K562 (cell line): ENCODE measurements around the gene BIVM. TPM values are rescaled to one million over a fixed set of nuclear protein-coding genes. Genes with fewer than 3 reads are reported as not detected.
A peak's percentile ranks its signal among the peaks of the same experiment; 100 is the strongest.

Experiments
- ATAC-seq: fragments of 200-7000 bp; cut with Tn5 transposase; 3 replicates; pipeline ENCODE4 v1.9.1; 2020; ENCODE audit warnings: moderate library complexity
- BruUV-seq: library from RNA; stranded (reverse); fragments of 400-500 nt; replicated peaks from 2 replicates; lab custom pipeline; 2021; lab: Mats Ljungman, UMichigan
- CTCF ChIA-PET: fragments of 300-600 bp; formaldehyde crosslinking; extraction: SDS; loops from one replicate; lab custom pipeline; 2021; ENCODE audit warnings: low intra/inter-chr PET ratio; lab: Yijun Ruan, JAX
- POLR2A ChIA-PET: fragments of 300-600, 350-650 bp; sonication (Branson Sonifier 250); formaldehyde crosslinking; extraction: SDS; loops from one replicate; lab custom pipeline; 2021; ENCODE audit warnings: antibody characterized with exemption, inconsistent platforms; lab: Yijun Ruan, JAX
- DNase-seq, 4 experiments: peaks; one replicate each; pipeline versions ENCODE4 v3.0.0 to v3.0.0-alpha.2; 2011 to 2018; ENCODE audit warnings: low spot score in 3 of 4, mixed read lengths in 3 of 4; ENCODE audit errors: extremely low read depth in 1 of 4
- FAIRE-seq: peaks from 2 replicates; lab custom pipeline; 2011; peaks lifted over from hg19 to GRCh38; lab: Jason Lieb, UNC
- H2AFZ ChIP-seq: 2 replicates; pipeline ENCODE4 v1.6.0; 2011; ENCODE audit warnings: low read depth, low read length, control low read depth, inconsistent platforms
- H3K27ac ChIP-seq: fragments of 200-600 bp; 3 replicates; pipeline ENCODE4 v1.8.0; 2011; ENCODE audit warnings: low read depth, mild to moderate bottlenecking, control low read depth, inconsistent platforms, low read length, moderate library complexity, mixed read lengths; ENCODE audit errors: extremely low read depth
- H3K27me3 ChIP-seq, 2 experiments: fragments of 300-600 bp in 1 of 2; 2 replicates in 1 of 2; 3 replicates in 1 of 2; pipeline versions ENCODE4 v1.6.0 to v1.8.0; 2011; ENCODE audit warnings: inconsistent platforms in 2 of 2, low read length in 2 of 2, mild to moderate bottlenecking in 1 of 2, mixed read lengths in 1 of 2, moderate library complexity in 1 of 2; ENCODE audit not compliant: control insufficient read depth in 2 of 2, insufficient read depth in 2 of 2
- H3K36me3 ChIP-seq: fragments of 300-600 bp; 3 replicates; pipeline ENCODE4 v1.8.0; 2011; ENCODE audit warnings: mild to moderate bottlenecking, low read length, inconsistent platforms; ENCODE audit not compliant: control insufficient read depth, insufficient read depth
- H3K4me1 ChIP-seq, 2 experiments: fragments of 200-600 bp in 1 of 2; replicated peaks in 1 of 2; 2 replicates in 1 of 2; 3 replicates in 1 of 2; pipeline versions ENCODE4 v1.5.1 to v1.8.0; 2011; ENCODE audit warnings: inconsistent platforms in 2 of 2, low read length in 2 of 2, mild to moderate bottlenecking in 1 of 2, mixed read lengths in 1 of 2, moderate library complexity in 1 of 2; ENCODE audit not compliant: control insufficient read depth in 2 of 2, insufficient read depth in 2 of 2
- H3K4me2 ChIP-seq: 2 replicates; pipeline ENCODE4 v1.6.1; 2011; ENCODE audit warnings: low read length, control low read depth, inconsistent platforms, mixed read lengths; ENCODE audit not compliant: insufficient read depth
- H3K4me3 ChIP-seq: fragments of 200-600 bp; sonication (generic), shearing (Covaris generic); 2 replicates; pipeline ENCODE4 v1.5.1; 2016; ENCODE audit warnings: control low read depth, inconsistent platforms
- H3K79me2 ChIP-seq: fragments of 200-600 bp; 3 replicates; pipeline ENCODE4 v1.8.0; 2011; ENCODE audit warnings: low read length, inconsistent platforms; ENCODE audit not compliant: control insufficient read depth, insufficient read depth
- H3K9ac ChIP-seq, 2 experiments: 2 replicates each; pipeline versions ENCODE4 v1.6.0 to v1.6.1; 2011; ENCODE audit warnings: low read depth in 2 of 2, low read length in 2 of 2, control low read depth in 1 of 2, inconsistent platforms in 1 of 2, mild to moderate bottlenecking in 1 of 2, mixed read lengths in 1 of 2; ENCODE audit not compliant: insufficient read depth in 1 of 2
- H3K9me1 ChIP-seq: one replicate; pipeline ENCODE4 v1.6.0; 2011; ENCODE audit warnings: inconsistent platforms, mild to moderate bottlenecking, low read length, moderate library complexity; ENCODE audit not compliant: control insufficient read depth, insufficient read depth
- H3K9me3 ChIP-seq: replicated peaks from 2 replicates; pipeline ENCODE4 v1.5.1; 2011; ENCODE audit warnings: low read depth, low read length, inconsistent platforms; ENCODE audit not compliant: control insufficient read depth, insufficient read depth
- H4K20me1 ChIP-seq: replicated peaks from 2 replicates; pipeline ENCODE4 v1.6.1; 2011; ENCODE audit warnings: low read length, inconsistent platforms, mixed read lengths; ENCODE audit not compliant: control insufficient read depth, insufficient read depth
- ATF2 ChIP-seq: sonication (generic); formaldehyde crosslinking; IDR thresholded peaks from 2 replicates; pipeline ENCODE4 v1.8.1; 2022; ENCODE audit warnings: missing genetic modification reagents
- BCLAF1 ChIP-seq, 2 experiments: fragments of 450-650 bp in 1 of 2; IDR thresholded peaks; 2 replicates each; pipeline ENCODE4 v1.6.1; 2011 to 2017; ENCODE audit warnings: low read depth in 2 of 2, antibody characterized with exemption in 1 of 2, borderline replicate concordance in 1 of 2, low read length in 1 of 2, mild to moderate bottlenecking in 1 of 2, mixed read lengths in 1 of 2; ENCODE audit not compliant: control insufficient read depth in 1 of 2
- DPF2 ChIP-seq: fragments of 450-650 bp; IDR thresholded peaks from 2 replicates; pipeline ENCODE4 v1.6.1; 2016
- ILK ChIP-seq: fragments of 450-650 bp; IDR thresholded peaks from 2 replicates; pipeline ENCODE4 v1.6.1; 2016; ENCODE audit warnings: missing genetic modification characterization, low read depth, mild to moderate bottlenecking, missing compliant biosample characterization, moderate library complexity, borderline replicate concordance
- MBD2 ChIP-seq: sonication (generic); IDR thresholded peaks from 2 replicates; pipeline ENCODE4 v1.6.1; 2016; ENCODE audit warnings: low read depth, borderline replicate concordance
- MIER1 ChIP-seq: fragments of 450-650 bp; IDR thresholded peaks from 2 replicates; pipeline ENCODE4 v1.6.1; 2016; ENCODE audit warnings: antibody characterized with exemption, mild to moderate bottlenecking, low read depth
- NFATC3 ChIP-seq: fragments of 450-650 bp; IDR thresholded peaks from 2 replicates; pipeline ENCODE4 v1.6.1; 2017; ENCODE audit warnings: mild to moderate bottlenecking
- NFE2 ChIP-seq: IDR thresholded peaks from 2 replicates; pipeline ENCODE4 v1.6.1; 2014; ENCODE audit warnings: antibody characterized with exemption, low read depth
- NFYB ChIP-seq: IDR thresholded peaks from 2 replicates; pipeline ENCODE4 v1.6.1; 2011; ENCODE audit warnings: mild to moderate bottlenecking, moderate library complexity; ENCODE audit not compliant: insufficient read length; ENCODE audit errors: extremely low read depth
- PHTF2 ChIP-seq: fragments of 250-450 bp; sonication (Bioruptor Pico); IDR thresholded peaks from 2 replicates; pipeline ENCODE4 v1.5.0; 2021; ENCODE audit warnings: mild to moderate bottlenecking
- PYGO2 ChIP-seq: fragments of 450-650 bp; IDR thresholded peaks from 2 replicates; pipeline ENCODE4 v1.6.1; 2016; ENCODE audit warnings: mild to moderate bottlenecking, missing genetic modification characterization, moderate library complexity, missing compliant biosample characterization
- TRIM28 ChIP-seq: fragments of 450-650 bp; IDR thresholded peaks from 2 replicates; pipeline ENCODE4 v1.6.1; 2017
- ZNF24 ChIP-seq: fragments of 450-650 bp; IDR thresholded peaks from 2 replicates; pipeline ENCODE4 v1.6.1; 2016
- ZNF3 ChIP-seq: fragments of 250-450 bp; sonication (Bioruptor Pico); IDR thresholded peaks from 2 replicates; pipeline ENCODE4 v1.5.0; 2021; ENCODE audit warnings: mild to moderate bottlenecking, moderate library complexity
- ZNF354B ChIP-seq: fragments of 250-450 bp; sonication (Bioruptor Pico); IDR thresholded peaks from 2 replicates; pipeline ENCODE4 v1.4.0; 2020
- ZNF511 ChIP-seq: sonication (generic); formaldehyde crosslinking; IDR thresholded peaks from 2 replicates; pipeline ENCODE4 v1.8.0; 2022; ENCODE audit warnings: mild to moderate bottlenecking, missing genetic modification reagents
- ZNF589 ChIP-seq: fragments of 200-800 bp; sonication (Bioruptor generic); IDR thresholded peaks from 2 replicates; pipeline ENCODE4 v1.6.1; 2016; ENCODE audit warnings: low read depth, missing genetic modification characterization, missing compliant biosample characterization
- WGBS: fragments of 100-300 bp; shearing (Covaris generic); methylation state at CpG from one replicate; pipeline ENCODE4 v1.1.6; 2016; ENCODE audit warnings: low coverage, mixed read lengths; ENCODE audit not compliant: insufficient coverage; ENCODE audit errors: missing lambda C conversion rate; 5-methylcytosine and 5-hydroxymethylcytosine counted together
- in situ Hi-C: fragments of 300-500 bp; cut with MboI; formaldehyde crosslinking; loops from 4 replicates; pipeline ENCODE4 v1.15.0; 2018; ENCODE audit warnings: inconsistent platforms, mixed read lengths
- intact Hi-C: fragments of 100-400 bp; cut with micrococcal nuclease; formaldehyde crosslinking; loops from 2 replicates; pipeline ENCODE4 v1.14.2; 2022
- polyA plus RNA-seq, 8 experiments: library from polyadenylated mRNA; depleted of rRNA in 4 of 8; stranded (reverse) in 5 of 8; unstranded in 3 of 8; fragments of >200 nt; fragmentation: Nextera tagmentation in 2 of 8; fragmentation: Illumina TruSeq in 1 of 8; extraction: Ambion mirVana in 2 of 8; extraction: Trizol in 1 of 8; gene quantifications; 2 replicates each; pipeline versions ENCODE4 v1.2.1 to v1.2.3, GENCODE V29; 2011 to 2014; ENCODE audit warnings: inconsistent platforms in 1 of 8, missing spikeins in 1 of 8
- total RNA-seq, 7 experiments: library from RNA; depleted of rRNA in 6 of 7; stranded (reverse); fragments of >200 nt in 6 of 7; fragmentation: Illumina TruSeq in 2 of 7; extraction: Trizol in 2 of 7; gene quantifications; 2 replicates each; pipeline versions ENCODE4 v1.2.1 to v1.2.3, GENCODE V29; 2011 to 2021; ENCODE audit warnings: low replicate concordance in 1 of 7

Gene BIVM
- total and polyA plus RNA-seq, 9 of the 15 experiments (the other 6 are each of a cell fraction or from before 2014, with no cell fraction given): 3.6 to 23.1 (median 16.8) TPM

- Histone ChIP-seq H2AFZ (no peak overlapping the region), H3K79me2 (peaks cover 24% of the 10 kb centered on the region), H3K36me3 (peaks cover 31% of the 10 kb centered on the region; the same call in 1 of the 3 replicates), H3K9me1 (no peaks in the 10 kb centered on the region), H3K27me3 (no peaks in the 10 kb centered on the region), H3K9me3 (no peaks in the 10 kb centered on the region), H4K20me1 (no peaks in the 10 kb centered on the region), H3K4me1 (peaks cover 11 to 26% of the 10 kb centered on the region in 2 experiments; a peak in 4 of 5 replicates), H3K4me2 (peak overlapping the region; percentile 63), H3K9ac (no peak overlapping the region), H3K27ac (no peak overlapping the region), H3K4me3 (0 out of 2 replicates have a peak overlapping the region, but pooled peaks have one; percentile 6)
- ChIA-PET POLR2A (interaction anchor here (2.0 kb wide), 1 partner anchor 13 kb away, joined by 8 read pairs; a partner anchor contains a TSS), CTCF (no interaction called here)
- in situ Hi-C loops (no loop called here), intact Hi-C loops (loop anchor here (2.0 to 10.0 kb wide), 3 partner anchors 75 to 175 kb away; partner anchors contain the start of genes ERCC5 and TPP2)
- WGBS: 51% methylated on average over 6 of the region's 6 CpGs
- DNase-seq: no peak
- no TSS peak for BruUV-seq
- peak; percentile 6 for FAIRE-seq
- no peak for ATAC-seq
- TF ChIP-seq ZNF24: no peak
- no peak for TF ChIP-seq TRIM28
- no peak for TF ChIP-seq NFATC3
- TF ChIP-seq ZNF511 (CRISPR knock-in tag): no peak
- no peak for TF ChIP-seq ZNF3 (CRISPR knock-in tag)
- no peak for TF ChIP-seq PYGO2 (tag)
- no peak for TF ChIP-seq ATF2
- no peak for TF ChIP-seq MIER1
- TF ChIP-seq BCLAF1 (IDR thresholded peaks at IDR 0.05; ENCODE audit: borderline replicate concordance in 1 of 2, control insufficient read depth in 1 of 2, low read depth in 2 of 2, low read length in 1 of 2): no peak
- no peak for TF ChIP-seq DPF2
- no peak for TF ChIP-seq ILK
- TF ChIP-seq MBD2: no peak
- no peak for TF ChIP-seq NFYB
- TF ChIP-seq PHTF2 (CRISPR knock-in tag): no peak
- no peak for TF ChIP-seq ZNF354B
- TF ChIP-seq NFE2: no peak
- no peak for TF ChIP-seq ZNF589 (CRISPR knock-in tag)
Observed at GRCh38 chr13:102771298-102772041, 27.4 kb upstream of the BIVM start.
